GM18511 (cell line): Measurements from ENCODE around the gene BACE1.

ENCODE experiments used
- ATAC-seq: cut with Tn5 transposase; IDR thresholded peaks from one replicate; pipeline ENCODE4 v1.9.1; 2021; ENCODE audit warnings: mild to moderate bottlenecking, moderate library complexity; ENCODE audit not compliant: unreplicated experiment

BACE1 gene

GRCh38 chr11:117313091-117313490 is 3.0 kb downstream of the BACE1 start:
- ATAC-seq = no peak

- no peak for ATAC-seq
Observed at GRCh38 chr11:117309310-117309709, 6.7 kb downstream of the BACE1 start.

DNA sequence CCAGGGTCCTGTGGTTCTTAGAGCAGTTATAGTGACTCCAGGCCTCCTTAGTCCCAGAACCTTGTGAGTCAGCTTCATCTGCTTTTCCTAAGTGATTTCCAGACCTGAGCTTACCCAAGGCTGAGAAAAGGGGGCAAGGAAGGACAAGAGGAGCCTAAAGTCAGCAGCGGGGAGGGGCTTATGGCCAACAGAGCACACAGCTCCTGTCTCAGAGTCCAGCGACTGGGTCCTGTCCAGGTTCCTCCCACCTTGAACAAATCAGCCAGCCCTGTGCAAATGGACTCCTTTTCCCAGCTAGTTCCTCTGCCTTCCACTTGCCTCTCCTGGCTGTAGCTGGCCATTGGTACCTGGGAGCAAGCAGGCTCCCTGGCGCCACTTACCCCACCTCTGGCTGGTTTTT is 10.9 kb downstream of the BACE1 start:
- no peak for ATAC-seq

DNA sequence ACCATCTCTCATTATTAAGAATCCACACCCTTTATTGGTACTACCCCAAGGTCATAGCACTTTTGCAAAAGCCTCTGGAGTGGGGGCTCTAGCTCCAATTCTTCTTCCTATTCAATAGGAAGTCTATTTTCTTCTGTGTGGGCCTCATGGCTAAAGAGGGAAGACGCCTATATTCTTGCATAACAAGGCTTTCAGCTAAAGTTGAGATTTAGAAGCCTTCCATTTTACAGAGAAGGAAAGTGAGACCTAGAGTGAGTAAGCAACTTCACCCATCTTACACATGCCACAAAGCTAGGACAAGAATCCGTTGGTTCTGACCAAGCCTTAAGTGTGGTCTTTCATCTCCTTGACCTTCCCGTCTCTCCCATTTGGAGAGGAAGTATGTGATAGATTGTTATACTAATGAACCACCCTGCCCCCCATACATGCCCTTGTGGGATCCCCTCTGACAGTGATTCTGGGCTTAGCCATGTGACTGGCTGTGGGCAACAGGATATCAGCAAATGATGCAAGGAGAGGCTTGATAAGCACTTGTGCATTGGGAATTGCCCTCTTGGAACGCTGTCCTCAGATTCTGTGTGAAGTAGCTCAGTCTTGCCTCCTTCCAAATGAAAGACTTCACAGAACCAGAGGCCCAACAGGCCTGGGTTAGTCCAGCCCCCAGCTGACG is 12.3 kb downstream of the BACE1 start:
- ATAC-seq = no peak

DNA sequence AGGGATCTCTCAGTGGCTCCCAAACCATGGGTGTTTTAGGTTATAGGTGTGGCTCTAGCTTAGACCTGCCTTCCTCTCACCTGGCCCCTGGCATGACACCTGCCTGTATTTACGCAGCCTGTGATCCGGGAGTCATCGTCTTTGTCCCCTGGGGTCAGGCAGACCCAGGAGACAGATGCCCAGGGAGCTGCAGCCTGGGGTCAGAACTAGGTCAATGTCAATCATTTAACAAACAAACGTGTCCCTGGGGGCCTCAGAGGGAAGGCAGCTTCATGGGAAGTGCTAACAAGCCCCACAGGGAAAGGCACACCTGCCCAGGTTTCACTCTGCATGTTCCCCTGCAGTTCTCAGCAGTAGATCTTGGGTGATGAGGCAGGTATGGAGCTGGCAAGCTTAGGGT is 13.0 kb downstream of the BACE1 start:
- ATAC-seq = no peak

- no peak for ATAC-seq
Observed at GRCh38 chr11:117302228-117302627, 13.8 kb downstream of the BACE1 start.

DNA sequence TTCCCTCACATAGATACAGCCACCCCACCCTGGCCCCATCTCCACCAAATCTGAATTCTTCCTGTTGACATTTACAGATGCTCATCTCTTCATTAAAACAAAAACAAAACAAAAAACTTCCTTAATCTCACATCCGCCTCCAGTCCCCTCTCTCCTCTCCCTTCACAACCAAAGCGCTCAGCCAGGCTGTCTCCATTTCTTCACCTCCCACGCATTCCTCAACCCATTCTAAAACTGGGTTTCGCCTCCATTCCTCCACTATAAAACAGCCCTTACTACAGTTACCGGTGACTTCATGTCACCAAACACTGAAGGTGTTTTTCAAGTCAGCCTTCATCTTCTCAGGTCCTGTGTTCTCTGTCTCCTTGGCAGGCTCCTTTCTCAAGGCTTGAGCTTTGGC is 15.3 kb downstream of the BACE1 start:
- ATAC-seq = no peak

GRCh38 chr11:117300283-117300663 is 15.8 kb downstream of the BACE1 start:
- no peak for ATAC-seq

DNA sequence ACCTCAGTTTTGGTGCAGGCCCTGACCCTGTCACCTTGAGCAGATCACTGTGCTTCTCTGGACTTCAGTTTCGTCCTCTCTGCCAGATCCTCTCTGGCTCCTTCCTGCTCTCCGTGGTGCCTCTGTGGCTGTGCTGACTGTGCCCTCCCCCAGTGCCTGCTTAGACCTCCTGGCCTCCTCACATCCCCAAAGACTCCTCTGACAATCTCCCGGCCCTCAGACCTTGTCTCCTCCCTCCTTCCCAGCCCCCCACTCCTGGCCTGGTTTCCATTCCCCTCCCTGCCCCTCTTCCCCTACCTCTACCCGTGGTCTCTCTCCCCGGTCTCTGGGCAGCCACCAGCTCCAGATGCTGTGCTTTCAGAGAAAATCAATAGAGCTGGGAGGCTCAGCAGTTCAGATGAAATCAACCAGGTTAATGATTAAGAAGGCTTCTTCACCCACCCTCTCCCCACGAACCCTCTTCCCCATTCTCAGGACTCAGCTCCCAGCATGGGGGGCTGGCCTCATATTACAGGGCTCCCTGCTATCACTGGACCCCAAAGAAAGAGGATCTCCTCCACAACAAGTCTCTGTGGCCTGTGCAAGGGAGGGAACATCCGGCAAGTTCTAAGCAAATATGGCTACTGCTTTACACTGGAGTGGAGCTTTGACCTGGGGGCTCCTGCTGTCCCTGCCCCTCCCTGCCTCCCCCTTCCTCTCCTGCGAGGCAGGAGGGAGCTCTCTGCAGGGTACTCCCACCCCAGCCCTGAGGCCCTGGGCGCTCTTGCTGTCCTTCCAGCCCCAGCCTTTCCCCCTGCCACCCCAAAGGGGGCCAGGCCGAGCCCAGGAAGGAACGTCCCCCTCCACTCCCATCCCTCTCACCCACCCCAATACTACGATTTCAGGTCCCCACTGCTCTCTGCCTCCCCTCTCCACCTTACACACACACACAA is 16.4 kb downstream of the BACE1 start:
- ATAC-seq = no peak

DNA sequence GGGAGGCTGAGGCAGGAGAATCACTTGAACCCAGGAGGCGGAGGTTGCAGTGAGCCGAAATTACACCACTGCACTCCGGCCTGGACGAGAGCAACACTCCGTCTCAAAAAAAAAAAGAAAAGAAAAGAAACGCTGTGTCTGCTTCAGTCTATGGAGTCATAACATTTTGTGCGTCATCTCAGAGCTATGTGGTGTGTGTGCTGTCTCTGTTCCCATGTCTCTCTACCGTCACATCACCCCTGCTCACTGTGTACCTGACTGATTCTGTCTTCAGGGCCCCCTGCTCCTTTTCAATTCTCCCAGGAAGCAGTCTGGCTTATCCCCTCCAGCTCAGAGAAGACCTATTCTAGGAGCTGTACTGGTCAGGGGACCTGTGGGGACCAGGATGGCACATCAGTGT is 17.9 kb downstream of the BACE1 start:
- no peak for ATAC-seq

DNA sequence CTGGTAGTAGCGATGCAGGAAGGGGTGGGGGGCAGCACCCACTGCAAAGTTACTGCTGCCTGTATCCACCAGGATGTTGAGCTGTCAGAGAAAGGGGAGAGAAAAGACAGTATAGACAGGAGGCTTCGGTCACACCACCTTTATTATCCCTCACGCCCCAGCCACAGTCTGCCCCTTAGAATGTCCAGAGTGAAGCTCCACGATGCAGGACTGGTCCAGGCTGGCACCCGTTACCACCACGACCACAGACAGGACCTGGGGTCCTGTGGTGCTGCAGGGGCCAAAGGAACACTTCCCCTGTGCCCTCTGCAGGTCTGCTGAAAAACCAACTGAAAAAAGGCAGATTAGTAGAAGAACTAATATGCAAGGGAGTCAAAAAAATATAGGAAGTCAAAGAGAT is 19.2 kb downstream of the BACE1 start:
- no peak for ATAC-seq

DNA sequence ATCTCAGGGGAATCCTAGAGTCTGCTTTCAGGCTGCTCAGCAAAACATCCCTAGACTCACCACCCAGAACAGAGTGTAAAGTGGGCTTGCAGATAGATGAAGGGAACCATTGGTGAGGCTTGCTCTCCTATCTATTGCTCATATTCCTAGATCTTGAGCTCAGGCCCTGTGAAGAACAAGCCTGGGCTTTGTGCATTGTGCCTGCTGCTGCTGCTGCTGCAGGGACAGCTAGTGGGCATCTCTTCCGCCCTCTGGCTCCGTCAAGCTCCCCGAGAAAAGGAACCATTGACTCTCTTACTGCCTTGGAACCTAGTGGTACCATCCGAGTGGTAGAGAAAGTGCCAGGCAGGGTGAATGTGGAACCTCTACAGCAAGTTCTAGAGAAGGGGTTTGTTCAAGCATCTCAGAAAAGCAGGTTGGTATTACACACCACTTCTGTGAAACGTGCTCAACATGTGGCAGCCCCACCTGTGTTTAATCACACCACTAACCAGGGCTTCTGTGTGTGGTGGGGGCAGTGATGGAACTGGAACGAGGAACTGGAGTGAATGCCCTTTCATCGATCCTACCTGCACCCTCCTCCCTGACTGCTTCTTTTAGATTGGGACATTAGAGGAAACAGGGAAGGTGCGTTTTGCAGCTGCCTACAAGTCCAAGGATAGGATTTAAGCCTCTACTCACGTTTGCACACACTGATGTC is 20.5 kb downstream of the BACE1 start:
- ATAC-seq = no peak

DNA sequence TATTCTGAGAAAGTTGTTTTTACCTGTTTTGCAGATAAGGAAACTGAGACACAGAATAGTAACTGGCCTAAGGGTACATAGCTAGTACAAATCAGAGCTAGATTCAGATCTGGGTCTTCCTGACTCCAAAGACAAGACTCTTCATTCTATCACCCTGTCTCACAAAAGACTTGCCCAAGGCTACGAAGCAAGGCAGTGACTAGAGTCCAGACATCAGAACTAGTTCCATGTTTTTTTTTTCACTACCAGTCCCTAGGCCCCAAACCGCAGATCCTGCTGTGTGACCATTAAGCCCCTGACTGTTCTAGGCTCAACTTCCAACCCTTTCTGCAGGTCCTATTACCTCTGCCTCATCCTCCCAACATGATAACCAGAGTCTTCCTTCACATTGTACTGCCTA is 23.4 kb downstream of the BACE1 start:
- ATAC-seq = no peak

DNA sequence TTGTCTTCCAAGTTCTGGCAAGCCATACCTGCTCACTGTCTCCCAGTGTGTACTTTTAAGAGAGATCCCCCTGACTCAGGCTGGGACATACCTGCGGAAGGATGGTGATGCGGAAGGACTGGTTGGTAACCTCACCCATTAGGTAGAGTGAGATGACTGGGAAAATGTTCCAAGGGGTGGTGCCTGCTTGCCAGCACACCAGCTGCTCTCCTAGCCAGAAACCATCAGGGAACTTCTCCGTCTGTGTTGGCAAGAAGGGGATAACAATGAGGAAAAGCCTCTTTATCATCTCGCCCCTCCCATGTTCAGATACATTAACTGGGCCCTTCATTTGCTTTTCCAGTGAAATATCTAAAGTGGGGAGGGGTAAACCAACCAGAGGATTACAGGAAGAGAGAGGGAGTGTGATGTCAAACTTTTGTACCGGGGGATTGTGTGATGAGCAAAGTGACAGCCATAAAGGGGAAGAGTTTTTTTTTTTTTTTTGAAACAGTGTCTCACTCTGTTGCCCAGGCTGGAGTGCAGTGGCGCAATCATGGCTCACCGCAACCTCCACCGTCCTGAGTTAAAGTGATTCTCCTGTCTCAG is 25.2 kb downstream of the BACE1 start, which contains the start of gene BACE1-AS:
Gene BACE1-AS, plus strand, starts transcription at position 538 of the 588 bp plus-strand sequence.
- no peak for ATAC-seq

GRCh38 chr11:117289795-117290194 is 26.3 kb downstream of the BACE1 start:
- no peak for ATAC-seq

DNA sequence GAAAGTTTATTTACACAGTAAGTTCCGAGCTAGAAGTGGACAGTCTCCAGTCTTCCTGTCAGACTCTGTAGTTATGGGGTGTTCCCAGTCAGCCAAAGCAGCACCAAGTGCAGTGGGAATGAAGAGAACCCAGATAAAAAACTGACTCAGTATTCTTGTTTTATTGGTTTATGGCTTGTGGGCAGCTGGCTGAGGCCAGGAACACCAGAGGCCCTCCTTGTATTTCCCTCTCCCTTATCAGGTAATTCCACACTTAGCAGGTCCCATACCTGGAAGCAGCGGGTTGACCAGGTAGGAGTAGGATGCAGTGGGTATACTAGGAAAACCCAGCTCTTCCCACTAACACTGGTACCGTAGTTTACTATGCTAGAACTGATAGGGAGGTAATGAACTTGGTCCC is 28.4 kb downstream of the BACE1 start:
- no peak for ATAC-seq

DNA sequence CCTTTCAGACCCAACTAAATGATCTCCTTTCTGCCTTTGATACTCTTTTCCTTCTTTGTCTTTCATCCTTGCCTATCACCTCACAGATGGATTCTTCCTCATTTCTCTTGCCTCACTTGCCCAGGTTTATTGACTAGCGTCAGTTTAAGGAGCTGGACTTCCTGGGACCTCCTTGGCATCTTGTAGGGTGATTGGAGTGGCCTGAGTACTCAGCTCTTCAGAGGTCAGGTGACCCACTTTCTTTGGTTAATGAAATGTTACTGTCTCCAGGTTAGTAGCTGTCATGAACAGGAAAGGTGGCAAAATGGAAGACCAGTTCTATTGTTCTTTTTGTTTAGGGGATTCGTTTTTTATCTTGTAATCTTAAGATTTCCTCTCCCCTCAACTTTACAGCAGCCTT is 29.5 kb downstream of the BACE1 start:
- ATAC-seq = no peak

GRCh38 chr11:117284053-117284452 is 32.0 kb downstream of the BACE1 start:
- no peak for ATAC-seq

- ATAC-seq = no peak
Observed at GRCh38 chr11:117282956-117283355, 33.1 kb downstream of the BACE1 start.

GRCh38 chr11:117281869-117282268 is 34.2 kb downstream of the BACE1 start:
- ATAC-seq = no peak

DNA sequence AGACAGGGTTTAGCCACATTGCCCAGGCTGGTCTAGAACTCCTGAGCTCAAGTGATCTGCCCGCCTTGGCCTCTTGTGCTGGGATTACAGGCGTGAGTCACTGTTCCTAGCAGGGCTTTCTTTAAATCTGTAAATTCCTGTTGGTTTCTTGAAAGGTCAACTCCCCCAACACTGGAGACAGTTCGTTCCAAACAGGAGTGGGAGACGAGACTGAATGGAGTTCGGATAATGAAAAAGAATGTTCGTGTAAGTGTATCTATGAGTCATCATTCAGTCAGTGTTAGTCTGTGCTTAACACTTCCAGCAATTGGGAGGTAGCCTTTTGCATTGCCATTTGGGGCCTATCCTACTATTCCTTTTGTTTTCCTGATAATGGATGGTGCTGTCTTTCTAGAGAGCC is 34.9 kb downstream of the BACE1 start:
- ATAC-seq = no peak
